HepG2 (cell line): ENCODE measurements around the gene IL21R. TPM values are rescaled to one million over a fixed set of nuclear protein-coding genes. Genes with fewer than 3 reads are reported as not detected.

Experiments
- ATAC-seq: fragments of 200-7000 bp; cut with Tn5 transposase; 3 replicates; pipeline ENCODE4 v1.9.1; 2020; ENCODE audit warnings: mild to moderate bottlenecking, moderate library complexity
- BruUV-seq: library from RNA; stranded (reverse); fragments of 400-500 nt; replicated peaks from 2 replicates; lab custom pipeline; 2021; lab: Mats Ljungman, UMichigan
- CTCF ChIA-PET: fragments of 300-600 bp; formaldehyde crosslinking; extraction: SDS; loops from one replicate; lab custom pipeline; 2021; ENCODE audit warnings: low total read pairs, inconsistent platforms, low intra/inter-chr PET ratio; lab: Yijun Ruan, JAX
- POLR2A ChIA-PET: fragments of 350-600 bp; sonication (Branson Sonifier 250); formaldehyde crosslinking; loops from one replicate; lab custom pipeline; 2020; ENCODE audit warnings: antibody characterized with exemption, inconsistent platforms; lab: Yijun Ruan, JAX
- DNase-seq: peaks from one replicate; pipeline ENCODE4 v3.0.0-alpha.2; 2015; ENCODE audit warnings: low spot score
- FAIRE-seq: peaks from 3 replicates; lab custom pipeline; 2011; peaks lifted over from hg19 to GRCh38; lab: Jason Lieb, UNC
- H2AFZ ChIP-seq: one replicate; pipeline ENCODE4 v1.6.1; 2011; ENCODE audit warnings: low read length, inconsistent platforms
- H3K27ac ChIP-seq: fragments of 300-600 bp; 3 replicates; pipeline ENCODE4 v1.8.0; 2011; ENCODE audit warnings: mixed run types, mild to moderate bottlenecking, mixed read lengths, low read length, inconsistent platforms; ENCODE audit not compliant: insufficient read depth; ENCODE audit errors: extremely low read length
- H3K27me3 ChIP-seq, 2 experiments: fragments of 200-600 bp in 1 of 2; 2 replicates in 1 of 2; 3 replicates in 1 of 2; pipeline versions ENCODE4 v1.6.0 to v1.8.0; 2011; ENCODE audit warnings: low read length in 2 of 2, mild to moderate bottlenecking in 2 of 2, moderate library complexity in 2 of 2, inconsistent platforms in 1 of 2; ENCODE audit not compliant: insufficient read depth in 2 of 2, control insufficient read depth in 1 of 2
- H3K36me3 ChIP-seq, 2 experiments: fragments of 200-600 bp in 1 of 2; replicated peaks in 1 of 2; 2 replicates in 1 of 2; 3 replicates in 1 of 2; pipeline versions ENCODE4 v1.5.1 to v1.8.0; 2011; ENCODE audit warnings: low read length in 2 of 2, inconsistent platforms in 1 of 2; ENCODE audit not compliant: insufficient read depth in 2 of 2, control insufficient read depth in 1 of 2
- H3K4me1 ChIP-seq: 2 replicates; pipeline ENCODE4 v1.5.1; 2012; ENCODE audit warnings: low read length, inconsistent platforms; ENCODE audit not compliant: insufficient read depth
- H3K4me2 ChIP-seq: 2 replicates; pipeline ENCODE4 v1.6.0; 2011; ENCODE audit warnings: low read depth, low read length, inconsistent platforms
- H3K4me3 ChIP-seq, 3 experiments: fragments of 200-600 bp in 1 of 3; sonication (generic), shearing (Covaris generic) in 1 of 3; replicated peaks in 1 of 3; 2 replicates each; pipeline ENCODE4 v1.5.1; 2011 to 2016; ENCODE audit warnings: low read length in 3 of 3, inconsistent platforms in 2 of 3, low read depth in 2 of 3, mild to moderate bottlenecking in 2 of 3, control low read depth in 1 of 3, mixed read lengths in 1 of 3; ENCODE audit not compliant: insufficient read depth in 1 of 3
- H3K79me2 ChIP-seq: one replicate; pipeline ENCODE4 v1.6.1; 2011; ENCODE audit warnings: low read length, inconsistent platforms; ENCODE audit not compliant: insufficient read depth
- H3K9ac ChIP-seq: 2 replicates; pipeline ENCODE4 v1.6.0; 2011; ENCODE audit warnings: mild to moderate bottlenecking, low read depth, low read length, inconsistent platforms; ENCODE audit not compliant: insufficient read depth
- H3K9me3 ChIP-seq: 2 replicates; pipeline ENCODE4 v1.5.1; 2012; ENCODE audit warnings: mild to moderate bottlenecking, low read length
- H4K20me1 ChIP-seq: 2 replicates; pipeline ENCODE4 v1.6.0; 2011; ENCODE audit warnings: inconsistent platforms, mild to moderate bottlenecking, low read length, moderate library complexity; ENCODE audit not compliant: insufficient read depth
- CC2D1A ChIP-seq: sonication (generic); formaldehyde crosslinking; IDR thresholded peaks from 2 replicates; pipeline ENCODE4 v1.8.1; 2023; ENCODE audit warnings: mild to moderate bottlenecking, missing genetic modification reagents
- CENPX ChIP-seq: sonication (generic); formaldehyde crosslinking; IDR thresholded peaks from 2 replicates; pipeline ENCODE4 v1.9.0; 2021; ENCODE audit warnings: mild to moderate bottlenecking, missing genetic modification reagents, moderate library complexity
- ETV5 ChIP-seq: IDR thresholded peaks from 2 replicates; pipeline ENCODE4 v1.6.1; 2018; ENCODE audit warnings: missing biosample characterization, missing genetic modification reagents, inconsistent platforms, borderline replicate concordance
- HNF4A ChIP-seq: sonication (generic); formaldehyde crosslinking; IDR thresholded peaks from 2 replicates; pipeline ENCODE4 v1.4.0; 2020; ENCODE audit warnings: missing genetic modification reagents
- NFKB2 ChIP-seq: sonication (generic); formaldehyde crosslinking; IDR thresholded peaks from 2 replicates; pipeline ENCODE4 v1.4.0; 2020; ENCODE audit warnings: missing genetic modification reagents, borderline replicate concordance
- POLR2AphosphoS2 ChIP-seq: IDR thresholded peaks from 2 replicates; pipeline ENCODE4 v1.6.1; 2011; ENCODE audit warnings: low read depth, low read length, improper control_type of control experiment
- RBM39 ChIP-seq: fragments of 200-400 bp; formaldehyde crosslinking; IDR thresholded peaks from one replicate; pipeline ENCODE4 v1.6.1; 2018; ENCODE audit warnings: antibody characterized with exemption, mild to moderate bottlenecking, low read depth, low read length; ENCODE audit not compliant: poor library complexity, severe bottlenecking
- ZFY ChIP-seq: sonication (generic); formaldehyde crosslinking; IDR thresholded peaks from 2 replicates; pipeline ENCODE4 v1.4.0; 2020; ENCODE audit warnings: missing genetic modification reagents
- ZMYM4 ChIP-seq: sonication (generic); formaldehyde crosslinking; IDR thresholded peaks from 2 replicates; pipeline ENCODE4 v1.8.1; 2023; ENCODE audit warnings: mild to moderate bottlenecking, missing genetic modification reagents
- ZNF281 ChIP-seq: sonication (generic); formaldehyde crosslinking; IDR thresholded peaks from 2 replicates; pipeline ENCODE4 v1.4.0; 2020; ENCODE audit warnings: missing genetic modification reagents, borderline replicate concordance
- ZNF761 ChIP-seq: sonication (generic); formaldehyde crosslinking; conservative IDR thresholded peaks from 2 replicates; pipeline ENCODE4 v1.4.0; 2020; ENCODE audit warnings: mild to moderate bottlenecking, missing genetic modification reagents
- ZNF766 ChIP-seq: sonication (generic); formaldehyde crosslinking; IDR thresholded peaks from 2 replicates; pipeline ENCODE4 v1.5.0; 2020; ENCODE audit warnings: missing genetic modification reagents, borderline replicate concordance
- WGBS: methylation state at CpG from one replicate; pipeline ENCODE4 v1.1.6; 2017; ENCODE audit warnings: low lambda C conversion rate; 5-methylcytosine and 5-hydroxymethylcytosine counted together
- in situ Hi-C: cut with HindIII; loops from 2 replicates; pipeline ENCODE4 v1.10.0; 2017; ENCODE audit warnings: low pct_unique_long_range_greater_than_20kb; ENCODE audit not compliant: extremely low pct_ligation_motif_present
- intact Hi-C: fragments of 100-400 bp; cut with micrococcal nuclease; formaldehyde crosslinking; loops from one replicate; pipeline ENCODE4 v1.10.0; 2022; ENCODE audit not compliant: unreplicated experiment
- polyA plus RNA-seq, 8 experiments: library from polyadenylated mRNA; depleted of rRNA in 3 of 8; stranded (reverse) in 7 of 8; unstranded in 1 of 8; fragments of >200 nt; fragmentation: Illumina TruSeq in 4 of 8; extraction: Trizol in 4 of 8; gene quantifications; 2 replicates each; pipeline versions ENCODE4 v1.2.1 to v1.2.3, GENCODE V29; 2011 to 2016; ENCODE audit warnings: low read depth in 4 of 8, missing spikeins in 1 of 8, mixed read lengths in 1 of 8; ENCODE audit not compliant: insufficient read depth in 1 of 8
- total RNA-seq, 5 experiments: library from RNA; depleted of rRNA; stranded (reverse); fragments of >200 nt; fragmentation: Illumina TruSeq; extraction: Trizol; gene quantifications; 2 replicates each; pipeline ENCODE4 v1.2.3, GENCODE V29; 2016; ENCODE audit warnings: low read depth in 1 of 5
- TF ChIP-seq, protein P1 (sequence below): sonication (generic); formaldehyde crosslinking; IDR thresholded peaks from 2 replicates; pipeline ENCODE4 v1.8.1; 2022; ENCODE audit warnings: mild to moderate bottlenecking, missing genetic modification reagents
- TF ChIP-seq, protein P2 (sequence below): sonication (generic); IDR thresholded peaks from 2 replicates; pipeline ENCODE4 v1.6.1; 2016; ENCODE audit warnings: low read depth, borderline replicate concordance

The IL21R gene
- total and polyA plus RNA-seq, 2 of the 13 experiments (the other 11 are each of a cell fraction or from before 2014, with no cell fraction given): 0.49 to 0.64 TPM

DNA sequence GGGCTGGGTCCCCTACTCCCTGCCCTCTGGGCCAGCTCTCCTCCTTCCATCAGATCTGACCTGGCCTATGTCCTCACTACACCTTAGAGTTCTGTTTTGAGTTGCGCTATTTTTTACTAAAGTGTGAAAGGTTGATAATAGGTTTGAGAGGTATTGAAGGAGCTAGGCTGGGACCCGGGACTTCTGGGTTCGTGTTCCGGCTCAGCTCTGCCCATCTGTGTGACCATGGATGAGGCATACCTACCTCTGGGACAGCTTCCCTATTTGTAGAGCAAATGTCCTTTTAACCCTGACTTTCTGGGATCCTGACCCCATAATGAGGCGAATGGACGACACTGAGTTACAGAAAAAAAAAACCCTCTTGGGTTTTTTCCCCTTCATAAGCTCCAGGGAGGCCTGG lies 36.0 kb downstream of the IL21R start:
- no peak overlapping the region for H3K4me2 ChIP-seq
- H3K27me3 ChIP-seq: no peaks in the 10 kb centered on the region; a peak in 1 of 5 replicates
- no peaks in the 10 kb centered on the region for H3K9me3 ChIP-seq
- 60% methylated on average over 6 of the region's 6 CpGs for WGBS
- no peak for FAIRE-seq
- ChIA-PET POLR2A (no interaction called here), CTCF (no interaction called here)
- no peaks in the 10 kb centered on the region for H3K79me2 ChIP-seq
- H3K4me1 ChIP-seq: no peaks in the 10 kb centered on the region
- in situ Hi-C loops: no loop called here
- intact Hi-C loops: no loop called here
- no peak for ATAC-seq
- no TSS peak for BruUV-seq
- no peak overlapping the region for H3K9ac ChIP-seq
- H3K27ac ChIP-seq: no peak overlapping the region
- no peaks in the 10 kb centered on the region for H3K36me3 ChIP-seq
- no peak overlapping the region for H3K4me3 ChIP-seq
- no peak overlapping the region for H2AFZ ChIP-seq
- no peaks in the 10 kb centered on the region for H4K20me1 ChIP-seq
- no peak for DNase-seq
- TF ChIP-seq ZFY (CRISPR knock-in tag): no peak
- TF ChIP-seq, protein P1, sequence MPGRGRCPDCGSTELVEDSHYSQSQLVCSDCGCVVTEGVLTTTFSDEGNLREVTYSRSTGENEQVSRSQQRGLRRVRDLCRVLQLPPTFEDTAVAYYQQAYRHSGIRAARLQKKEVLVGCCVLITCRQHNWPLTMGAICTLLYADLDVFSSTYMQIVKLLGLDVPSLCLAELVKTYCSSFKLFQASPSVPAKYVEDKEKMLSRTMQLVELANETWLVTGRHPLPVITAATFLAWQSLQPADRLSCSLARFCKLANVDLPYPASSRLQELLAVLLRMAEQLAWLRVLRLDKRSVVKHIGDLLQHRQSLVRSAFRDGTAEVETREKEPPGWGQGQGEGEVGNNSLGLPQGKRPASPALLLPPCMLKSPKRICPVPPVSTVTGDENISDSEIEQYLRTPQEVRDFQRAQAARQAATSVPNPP (CRISPR knock-in tag): no peak
- TF ChIP-seq NFKB2: no peak
- TF ChIP-seq ZNF766: no peak
- no peak for TF ChIP-seq RBM39
- TF ChIP-seq CC2D1A (CRISPR knock-in tag): no peak
- no peak for TF ChIP-seq ZMYM4 (CRISPR knock-in tag)
- no peak for TF ChIP-seq CENPX (CRISPR knock-in tag)
- TF ChIP-seq ZNF761 (CRISPR knock-in tag): no peak
- no peak for TF ChIP-seq HNF4A (CRISPR knock-in tag)
- TF ChIP-seq ZNF281 (CRISPR knock-in tag): no peak
- TF ChIP-seq POLR2AphosphoS2: no peak
- TF ChIP-seq, protein P2, sequence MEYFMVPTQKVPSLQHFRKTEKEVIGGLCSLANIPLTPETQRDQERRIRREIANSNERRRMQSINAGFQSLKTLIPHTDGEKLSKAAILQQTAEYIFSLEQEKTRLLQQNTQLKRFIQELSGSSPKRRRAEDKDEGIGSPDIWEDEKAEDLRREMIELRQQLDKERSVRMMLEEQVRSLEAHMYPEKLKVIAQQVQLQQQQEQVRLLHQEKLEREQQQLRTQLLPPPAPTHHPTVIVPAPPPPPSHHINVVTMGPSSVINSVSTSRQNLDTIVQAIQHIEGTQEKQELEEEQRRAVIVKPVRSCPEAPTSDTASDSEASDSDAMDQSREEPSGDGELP: no peak
- no peak for TF ChIP-seq ETV5 (CRISPR knock-in tag)
